ENCODE data around the gene C14orf119.

C14orf119 gene, protein sequence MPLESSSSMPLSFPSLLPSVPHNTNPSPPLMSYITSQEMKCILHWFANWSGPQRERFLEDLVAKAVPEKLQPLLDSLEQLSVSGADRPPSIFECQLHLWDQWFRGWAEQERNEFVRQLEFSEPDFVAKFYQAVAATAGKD

DNA sequence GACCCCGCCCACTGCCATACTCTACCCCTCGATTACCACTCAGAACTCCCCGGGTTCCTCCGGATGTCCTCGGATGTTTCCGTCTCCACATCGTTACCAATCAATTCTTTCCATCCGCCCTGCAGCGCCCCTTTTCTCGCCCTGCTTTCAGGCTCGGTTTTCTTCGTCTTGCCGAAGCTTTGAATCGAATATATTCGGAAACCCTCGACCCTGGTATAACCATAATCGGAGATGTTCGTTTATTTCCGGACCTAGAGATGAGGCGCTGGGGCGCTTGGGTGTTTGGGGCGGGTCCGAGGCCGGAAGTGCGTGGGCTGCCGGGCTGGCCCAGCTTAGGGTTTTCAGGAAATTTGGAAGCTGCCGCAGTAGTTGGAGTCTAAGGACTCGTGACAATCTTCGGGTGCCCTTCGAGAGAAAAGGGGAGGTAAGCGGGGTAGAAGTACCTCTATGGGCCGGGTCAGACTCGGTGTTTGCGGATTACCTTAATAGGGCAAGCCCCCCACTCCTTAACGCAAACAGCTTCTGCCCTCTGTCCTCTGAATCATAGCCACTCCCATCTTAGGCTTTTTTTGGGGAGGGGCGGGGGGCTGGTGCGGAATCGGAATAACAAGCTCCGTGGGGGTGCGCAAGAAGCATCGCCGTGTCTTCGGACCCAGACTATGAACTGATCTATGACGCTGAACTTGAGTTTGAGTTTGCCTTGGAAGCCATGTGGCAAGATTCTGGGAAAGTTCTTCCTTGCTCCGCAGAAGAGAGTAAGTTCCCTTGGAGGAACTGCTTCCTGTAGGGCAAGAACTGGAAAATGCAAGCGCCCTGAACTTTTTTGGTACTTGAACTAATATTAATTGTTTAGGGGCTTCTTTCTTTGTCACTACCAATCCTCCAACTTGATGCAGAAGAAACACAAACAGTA lies at the start of gene C14orf119:
Gene C14orf119 (plus strand): TSS at position 310 of the 913 bp plus-strand sequence. CDS start 2,154 bp downstream, outside the sequence.
- Histone ChIP-seq H3K27ac (ENCODE audit: low read depth, low read length) (peak within 1 kb of the TSS; percentile 98), H3K4me3 (ENCODE audit: low read depth in 1 of 5, low read length in 5 of 5) (peak within 1 kb of the TSS; percentile 74 to 98 (median 97)), H3K36me3 (ENCODE audit: control insufficient read depth in 5 of 5, insufficient read depth in 5 of 5, low read length in 5 of 5) (peaks cover 19 to 40% (median 30%) of the 10 kb centered on the region in 5 donors), H3K27me3 (ENCODE audit: control insufficient read depth in 5 of 5, insufficient read depth in 4 of 5, low read length in 5 of 5) (no peaks in the 10 kb centered on the region), H3K9ac (ENCODE audit: low read length in 5 of 5) (peak within 1 kb of the TSS; percentile 82 to 98 (median 97)), H3K4me1 (ENCODE audit: control insufficient read depth in 5 of 5, insufficient read depth in 5 of 5, low read length in 5 of 5) (peaks cover 9 to 43% (median 36%) of the 10 kb centered on the region in 5 donors), H3K9me3 (ENCODE audit: control insufficient read depth in 5 of 5, low read length in 5 of 5) (no peaks in the 10 kb centered on the region)

DNA sequence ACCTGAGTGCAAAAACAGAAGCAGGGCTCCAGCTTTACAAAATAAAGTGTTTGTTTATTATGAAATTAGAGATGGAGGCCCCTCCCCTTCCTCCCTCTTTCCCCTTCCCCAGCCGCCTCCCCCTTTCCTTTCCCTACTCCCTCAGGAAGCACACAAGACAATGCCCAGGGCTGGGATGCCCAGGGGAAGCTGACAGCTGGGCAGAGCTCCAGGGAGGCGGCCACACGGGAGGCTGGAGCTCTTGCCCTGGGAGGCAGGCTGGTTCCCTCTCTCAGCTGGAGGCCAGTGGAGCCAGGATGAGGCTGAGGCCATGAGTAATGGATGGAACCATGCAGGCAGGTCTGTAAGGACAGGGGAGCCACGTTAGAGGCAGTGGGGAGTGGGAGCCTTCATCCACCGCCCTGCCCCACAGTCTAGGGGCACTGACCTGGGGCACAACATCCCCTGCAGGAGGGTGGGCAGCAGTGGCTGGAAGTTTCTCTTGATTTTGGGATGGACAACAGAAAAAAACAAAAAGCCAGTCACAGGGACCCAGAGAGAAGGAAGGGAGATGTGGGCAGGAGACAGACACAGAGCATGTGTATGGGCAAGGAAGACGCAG lies 48.2 kb upstream of the C14orf119 start:
- Histone ChIP-seq H3K9me3 (ENCODE audit: control insufficient read depth in 5 of 5, low read length in 5 of 5) (no peaks in the 10 kb centered on the region), H3K4me1 (ENCODE audit: control insufficient read depth in 5 of 5, insufficient read depth in 5 of 5, low read length in 5 of 5) (peaks cover 0 to 38% (median 0%) of the 10 kb centered on the region in 5 donors), H3K9ac (ENCODE audit: low read length in 5 of 5) (peak overlapping the region in 1 of 5 donors; percentile 6), H3K27ac (ENCODE audit: low read depth, low read length) (peak overlapping the region; percentile 77), H3K27me3 (ENCODE audit: control insufficient read depth in 5 of 5, insufficient read depth in 4 of 5, low read length in 5 of 5) (peaks cover 0 to 4% (median 0%) of the 10 kb centered on the region in 5 donors), H3K4me3 (ENCODE audit: low read depth in 1 of 5, low read length in 5 of 5) (peak overlapping the region in 1 of 5 donors; percentile 29), H3K36me3 (ENCODE audit: control insufficient read depth in 5 of 5, insufficient read depth in 5 of 5, low read length in 5 of 5) (no peaks in the 10 kb centered on the region)

DNA sequence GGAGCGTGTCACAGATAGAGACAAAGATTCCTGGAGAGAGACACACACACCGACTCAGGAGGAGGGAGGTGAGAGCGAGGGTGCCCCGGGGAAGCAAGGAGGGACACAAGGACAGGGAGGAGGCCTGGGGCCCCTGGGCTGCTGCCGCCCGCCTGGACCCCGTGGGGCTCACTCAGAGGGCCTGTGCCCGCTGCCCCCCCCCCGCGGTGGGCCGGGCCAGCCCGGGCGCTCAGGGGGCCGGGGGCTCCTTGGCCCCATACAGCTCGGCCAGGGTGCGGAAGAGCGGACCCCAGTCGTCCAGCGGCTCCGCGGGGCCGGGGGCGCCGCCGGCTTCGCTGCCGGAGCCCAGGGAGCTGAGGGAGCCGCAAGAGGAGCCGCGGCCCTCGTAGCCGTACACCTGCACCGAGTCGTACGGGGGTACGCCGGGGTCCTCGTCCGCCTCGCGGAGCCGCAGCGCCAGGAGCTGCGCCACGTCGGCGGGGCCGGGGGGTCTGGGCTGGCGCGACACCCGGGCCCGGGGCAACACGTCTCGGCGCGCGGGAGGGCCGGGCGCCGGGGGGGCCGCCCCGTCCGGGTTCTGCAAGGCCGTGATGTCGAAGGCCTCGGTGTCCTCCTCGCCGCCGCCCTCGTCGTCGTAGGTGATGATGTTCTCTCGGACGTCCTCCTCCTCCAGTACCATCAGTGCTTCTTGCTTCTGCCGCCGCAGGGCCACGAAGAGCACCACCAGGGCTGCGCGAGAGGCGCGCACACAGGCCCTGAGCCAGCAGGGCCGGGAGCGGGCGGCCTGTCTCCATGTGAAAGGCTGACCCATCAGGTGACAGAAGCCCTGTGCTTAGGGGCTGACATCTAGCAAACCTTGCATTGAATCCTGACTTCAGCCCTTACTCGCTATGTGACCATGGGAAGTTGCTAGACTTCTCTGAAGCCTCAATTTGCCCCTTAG lies 47.3 kb upstream of the C14orf119 start:
- Histone ChIP-seq H3K27me3 (ENCODE audit: control insufficient read depth in 5 of 5, insufficient read depth in 4 of 5, low read length in 5 of 5) (peaks cover 0 to 4% (median 0%) of the 10 kb centered on the region in 5 donors), H3K27ac (ENCODE audit: low read depth, low read length) (peak overlapping the region; percentile 77), H3K4me1 (ENCODE audit: control insufficient read depth in 5 of 5, insufficient read depth in 5 of 5, low read length in 5 of 5) (peaks cover 0 to 38% (median 0%) of the 10 kb centered on the region in 5 donors), H3K4me3 (ENCODE audit: low read depth in 1 of 5, low read length in 5 of 5) (peak overlapping the region in 1 of 5 donors; percentile 29), H3K36me3 (ENCODE audit: control insufficient read depth in 5 of 5, insufficient read depth in 5 of 5, low read length in 5 of 5) (no peaks in the 10 kb centered on the region), H3K9ac (ENCODE audit: low read length in 5 of 5) (peak overlapping the region in 1 of 5 donors; percentile 6), H3K9me3 (ENCODE audit: control insufficient read depth in 5 of 5, low read length in 5 of 5) (no peaks in the 10 kb centered on the region)

DNA sequence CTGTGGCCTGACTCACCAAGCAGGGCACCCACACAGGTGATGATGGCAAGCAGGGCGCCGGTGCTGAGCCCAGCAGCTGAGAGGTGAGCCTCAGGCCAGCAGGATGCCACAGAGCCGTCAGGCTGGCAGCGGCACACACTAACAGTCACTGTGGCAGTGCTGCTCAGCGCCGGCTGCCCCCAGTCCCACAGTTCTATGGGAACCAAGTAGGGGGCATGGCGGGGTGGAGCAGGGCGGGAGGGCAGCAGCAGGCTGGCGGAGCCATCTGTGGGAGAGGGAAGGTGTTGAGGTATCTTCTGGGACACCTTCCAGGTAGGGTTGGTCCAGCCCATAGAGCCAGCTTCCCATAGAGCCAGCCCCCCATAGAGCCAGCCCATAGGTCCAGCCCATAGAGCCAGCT lies 46.3 kb upstream of the C14orf119 start:
- no peak overlapping the region for H3K27ac ChIP-seq (ENCODE audit: low read depth, low read length)
- H3K36me3 ChIP-seq (ENCODE audit: control insufficient read depth in 5 of 5, insufficient read depth in 5 of 5, low read length in 5 of 5): no peaks in the 10 kb centered on the region
- H3K4me1 ChIP-seq (ENCODE audit: control insufficient read depth in 5 of 5, insufficient read depth in 5 of 5, low read length in 5 of 5): peaks cover 0 to 31% (median 0%) of the 10 kb centered on the region in 5 donors
- no peaks in the 10 kb centered on the region for H3K9me3 ChIP-seq (ENCODE audit: control insufficient read depth in 5 of 5, low read length in 5 of 5)
- no peak overlapping the region for H3K4me3 ChIP-seq (ENCODE audit: low read depth in 1 of 5, low read length in 5 of 5)
- H3K9ac ChIP-seq (ENCODE audit: low read length in 5 of 5): no peak overlapping the region
- H3K27me3 ChIP-seq (ENCODE audit: control insufficient read depth in 5 of 5, insufficient read depth in 4 of 5, low read length in 5 of 5): peaks cover 0 to 4% (median 0%) of the 10 kb centered on the region in 5 donors

DNA sequence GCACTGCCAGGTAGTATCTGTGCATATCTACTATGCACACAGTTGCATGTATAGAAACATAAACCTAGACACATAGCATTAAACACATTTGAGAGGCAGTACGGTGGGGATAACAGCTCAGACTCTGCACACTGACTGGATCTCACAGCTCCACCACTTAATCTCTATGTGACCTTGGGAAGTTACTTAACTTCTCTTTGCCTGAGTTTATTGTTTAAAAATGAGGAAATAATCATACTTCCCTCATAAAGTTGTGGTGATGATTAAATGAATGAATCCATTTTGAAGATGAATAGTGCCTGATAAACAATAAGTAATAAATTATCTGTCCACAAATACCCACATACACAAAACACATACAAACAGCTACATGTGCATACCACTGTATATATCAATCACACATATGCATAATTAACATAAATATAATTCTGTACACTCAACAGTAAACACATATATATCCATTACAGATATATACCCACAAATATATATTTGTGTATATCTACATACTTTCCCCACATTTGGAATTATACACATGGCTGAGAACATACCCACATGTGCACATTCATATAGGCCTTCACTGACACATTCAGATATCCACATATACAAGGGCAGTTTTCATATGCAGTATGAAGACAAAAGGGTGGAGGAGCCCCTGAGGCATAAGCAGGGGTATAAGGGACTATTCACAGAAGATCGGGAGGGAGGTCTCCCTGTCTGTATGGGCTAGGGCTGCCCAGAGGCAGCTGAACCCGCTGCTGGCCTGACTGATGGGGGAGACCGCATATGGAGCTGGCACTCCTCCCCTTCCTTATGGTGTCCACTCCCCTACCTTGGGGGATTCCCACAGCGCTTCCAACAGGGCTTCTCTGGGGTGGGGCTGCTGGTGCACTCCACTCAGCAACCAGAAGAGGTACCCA lies 43.9 kb upstream of the C14orf119 start:
- Histone ChIP-seq H3K27ac (ENCODE audit: low read depth, low read length) (no peak overlapping the region), H3K27me3 (ENCODE audit: control insufficient read depth in 5 of 5, insufficient read depth in 4 of 5, low read length in 5 of 5) (peaks cover 0 to 4% (median 0%) of the 10 kb centered on the region in 5 donors), H3K36me3 (ENCODE audit: control insufficient read depth in 5 of 5, insufficient read depth in 5 of 5, low read length in 5 of 5) (no peaks in the 10 kb centered on the region), H3K4me1 (ENCODE audit: control insufficient read depth in 5 of 5, insufficient read depth in 5 of 5, low read length in 5 of 5) (peaks cover 0 to 17% (median 5%) of the 10 kb centered on the region in 5 donors), H3K9me3 (ENCODE audit: control insufficient read depth in 5 of 5, low read length in 5 of 5) (no peaks in the 10 kb centered on the region), H3K9ac (ENCODE audit: low read length in 5 of 5) (no peak overlapping the region), H3K4me3 (ENCODE audit: low read depth in 1 of 5, low read length in 5 of 5) (no peak overlapping the region)

DNA sequence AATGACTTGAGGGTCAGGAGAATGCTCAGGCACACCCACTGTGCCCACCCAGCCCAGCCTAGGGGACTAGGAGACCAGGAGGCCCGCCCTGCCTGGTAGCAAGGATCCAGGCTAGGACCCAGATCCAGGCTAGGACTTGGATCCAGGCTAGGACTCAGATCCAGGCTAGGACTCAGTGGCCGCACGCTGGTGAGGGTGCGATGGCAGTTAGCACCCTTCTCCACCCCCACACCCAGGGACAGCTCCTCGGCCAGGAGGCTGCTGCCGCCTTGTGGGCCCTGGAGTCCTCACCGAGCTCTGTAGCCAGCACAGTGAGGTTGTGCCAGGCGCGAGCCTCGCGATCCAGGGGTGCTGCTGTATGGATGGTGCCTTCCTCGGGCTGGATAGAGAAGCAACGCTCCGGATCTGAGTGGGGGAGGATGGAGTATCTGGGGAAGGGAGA lies 43.1 kb upstream of the C14orf119 start:
- Histone ChIP-seq H3K27ac (ENCODE audit: low read depth, low read length) (no peak overlapping the region), H3K9me3 (ENCODE audit: control insufficient read depth in 5 of 5, low read length in 5 of 5) (no peaks in the 10 kb centered on the region), H3K4me3 (ENCODE audit: low read depth in 1 of 5, low read length in 5 of 5) (no peak overlapping the region), H3K9ac (ENCODE audit: low read length in 5 of 5) (no peak overlapping the region), H3K36me3 (ENCODE audit: control insufficient read depth in 5 of 5, insufficient read depth in 5 of 5, low read length in 5 of 5) (no peaks in the 10 kb centered on the region), H3K27me3 (ENCODE audit: control insufficient read depth in 5 of 5, insufficient read depth in 4 of 5, low read length in 5 of 5) (peaks cover 0 to 2% (median 0%) of the 10 kb centered on the region in 5 donors), H3K4me1 (ENCODE audit: control insufficient read depth in 5 of 5, insufficient read depth in 5 of 5, low read length in 5 of 5) (peaks cover 0 to 18% (median 13%) of the 10 kb centered on the region in 5 donors)

DNA sequence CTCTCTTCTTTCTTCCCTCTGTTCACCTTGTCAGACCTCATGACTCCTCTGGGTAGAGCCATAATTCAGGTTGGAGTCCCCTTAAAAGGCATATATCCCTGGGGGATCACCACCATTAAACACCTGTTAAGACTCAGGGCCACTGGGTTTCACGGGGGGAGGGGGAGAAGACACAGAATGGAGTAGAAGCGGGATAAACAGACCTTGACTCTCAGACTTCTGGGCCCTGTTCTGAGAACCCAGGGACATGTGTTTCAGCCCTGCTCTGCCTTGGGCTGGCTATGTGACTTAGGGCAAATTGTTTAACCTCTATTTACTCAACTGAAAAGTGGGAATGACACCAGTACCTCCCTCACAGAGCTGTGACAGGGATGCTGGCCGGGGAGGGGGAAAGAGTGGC lies 42.6 kb upstream of the C14orf119 start:
- Histone ChIP-seq H3K9me3 (ENCODE audit: control insufficient read depth in 5 of 5, low read length in 5 of 5) (no peaks in the 10 kb centered on the region), H3K27me3 (ENCODE audit: control insufficient read depth in 5 of 5, insufficient read depth in 4 of 5, low read length in 5 of 5) (no peaks in the 10 kb centered on the region), H3K9ac (ENCODE audit: low read length in 5 of 5) (no peak overlapping the region), H3K4me1 (ENCODE audit: control insufficient read depth in 5 of 5, insufficient read depth in 5 of 5, low read length in 5 of 5) (peaks cover 0 to 19% (median 13%) of the 10 kb centered on the region in 5 donors), H3K36me3 (ENCODE audit: control insufficient read depth in 5 of 5, insufficient read depth in 5 of 5, low read length in 5 of 5) (no peaks in the 10 kb centered on the region), H3K27ac (ENCODE audit: low read depth, low read length) (no peak overlapping the region), H3K4me3 (ENCODE audit: low read depth in 1 of 5, low read length in 5 of 5) (no peak overlapping the region)

DNA sequence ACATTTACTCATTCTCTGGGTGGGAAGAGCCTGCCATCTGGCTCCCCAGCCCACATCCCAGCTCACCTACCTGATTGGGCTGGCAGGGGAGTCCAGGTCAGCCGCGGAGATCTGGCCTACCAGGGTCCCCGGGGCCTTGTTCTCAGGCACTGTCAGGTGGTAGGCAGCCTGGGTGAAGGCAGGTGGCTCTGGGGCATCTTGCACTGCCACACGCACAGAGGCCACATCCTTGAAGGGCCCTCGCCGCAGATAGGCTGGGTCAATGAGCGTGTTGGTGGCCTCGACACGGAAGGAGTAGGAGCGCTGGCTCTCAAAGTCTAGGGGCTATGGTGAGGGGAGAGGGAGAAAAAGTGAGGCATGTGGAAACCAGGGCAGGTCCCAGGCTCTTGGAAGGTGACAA lies 41.9 kb upstream of the C14orf119 start:
- H3K36me3 ChIP-seq (ENCODE audit: control insufficient read depth in 5 of 5, insufficient read depth in 5 of 5, low read length in 5 of 5): no peaks in the 10 kb centered on the region

More for the DNA sequence above, 41.9 kb upstream of the C14orf119 start:
- H3K4me3 ChIP-seq (ENCODE audit: low read depth in 1 of 5, low read length in 5 of 5): no peak overlapping the region
- H3K9ac ChIP-seq (ENCODE audit: low read length in 5 of 5): no peak overlapping the region
- H3K27me3 ChIP-seq (ENCODE audit: control insufficient read depth in 5 of 5, insufficient read depth in 4 of 5, low read length in 5 of 5): no peaks in the 10 kb centered on the region
- peaks cover 0 to 25% (median 19%) of the 10 kb centered on the region in 5 donors for H3K4me1 ChIP-seq (ENCODE audit: control insufficient read depth in 5 of 5, insufficient read depth in 5 of 5, low read length in 5 of 5)
- H3K9me3 ChIP-seq (ENCODE audit: control insufficient read depth in 5 of 5, low read length in 5 of 5): no peaks in the 10 kb centered on the region
- no peak overlapping the region for H3K27ac ChIP-seq (ENCODE audit: low read depth, low read length)
